Psoas muscle (tissue), 8 donors: ENCODE measurements around the gene CDCA5. TPM values are rescaled to one million over a fixed set of nuclear protein-coding genes. Genes with fewer than 3 reads are reported as not detected.
A peak's percentile ranks its signal among the peaks of the same experiment; 100 is the strongest.

Source experiments
- ATAC-seq, 4 donors: fragments of 200-7000 bp; cut with Tn5 transposase; one replicate each; pipeline ENCODE4 v1.9.1; 2020; ENCODE audit warnings: moderate library complexity in 3 of 4, mild to moderate bottlenecking in 2 of 4
- DNase-seq, 2 donors: peaks; one replicate each; pipeline ENCODE4 v3.0.0-alpha.2; 2020
- H3K27ac ChIP-seq: fragments of 200-600 bp; one replicate; pipeline ENCODE4 v1.8.0; 2022
- H3K27me3 ChIP-seq, 3 donors: fragments of 200-600 bp in 1 of 3; one replicate each; pipeline versions ENCODE4 v1.6.1 to v1.8.0; 2013 to 2022; ENCODE audit warnings: low read length in 2 of 3, mild to moderate bottlenecking in 2 of 3, moderate library complexity in 1 of 3; ENCODE audit not compliant: insufficient read depth in 3 of 3
- H3K36me3 ChIP-seq, 2 donors: fragments of 200-600 bp in 1 of 2; one replicate each; pipeline versions ENCODE4 v1.6.1 to v1.8.0; 2013 to 2022; ENCODE audit warnings: low read depth in 1 of 2, mild to moderate bottlenecking in 1 of 2, moderate library complexity in 1 of 2; ENCODE audit not compliant: insufficient read depth in 1 of 2
- H3K4me1 ChIP-seq: fragments of 200-600 bp; one replicate; pipeline ENCODE4 v1.8.0; 2022
- H3K4me3 ChIP-seq: fragments of 200-600 bp; one replicate; pipeline ENCODE4 v1.8.0; 2022; ENCODE audit warnings: mild to moderate bottlenecking
- H3K9me3 ChIP-seq: fragments of 200-600 bp; one replicate; pipeline ENCODE4 v1.8.0; 2022
- WGBS, 3 donors: extraction: QIAGEN DNeasy Blood & Tissue Kit; methylation state at CpG; one replicate each; pipeline versions ENCODE4 v1.1.6 to v1.1.7; 2013; 5-methylcytosine and 5-hydroxymethylcytosine counted together
- intact Hi-C, 2 donors: fragments of 100-400 bp; cut with DNase I; formaldehyde crosslinking; loops; one replicate each; pipeline versions ENCODE4 v1.11.0 to v1.14.2; 2022
- polyA plus RNA-seq, 3 donors: library from polyadenylated mRNA; stranded (reverse); fragments of 200-250 nt; gene quantifications; one replicate each; pipeline ENCODE4 v1.2.3, GENCODE V29; 2013
- total RNA-seq, 4 donors: library from RNA; stranded (reverse); fragmentation: NEBNext Ultra II Directional in 2 of 4; extraction: Animal tissue kit (Norgen Biotek cat#: 25700) in 2 of 4; gene quantifications; one replicate each; pipeline versions ENCODE4 v1.2.1 to v1.2.4, GENCODE V29; 2021 to 2023
- TF ChIP-seq, protein P1 (sequence below): fragments of 200-600 bp; IDR thresholded peaks from one replicate; pipeline ENCODE4 v1.8.0; 2022; ENCODE audit warnings: antibody characterized with exemption
- donor health status: healthy with polysubstance abuse.
- donor health status: DM: no; HTN: no; CAD: no; lungs with moderate emphysema.
- donor health status: Bipolar disorder and iron deficiency.
- donor health status: healthy.
- donor health status: DM: yes; HTN: yes; CAD: no.
- donor health status: DM: no; HTN: no; CAD: no.
- donor health status: DM: no; HTN: no; CAD: no.
- donor health status: DM: yes; HTN: yes; CAD: no.

The CDCA5 gene
- total and polyA plus RNA-seq, 7 donors, result 0.28 to 1.6 (median 0.92) TPM

DNA sequence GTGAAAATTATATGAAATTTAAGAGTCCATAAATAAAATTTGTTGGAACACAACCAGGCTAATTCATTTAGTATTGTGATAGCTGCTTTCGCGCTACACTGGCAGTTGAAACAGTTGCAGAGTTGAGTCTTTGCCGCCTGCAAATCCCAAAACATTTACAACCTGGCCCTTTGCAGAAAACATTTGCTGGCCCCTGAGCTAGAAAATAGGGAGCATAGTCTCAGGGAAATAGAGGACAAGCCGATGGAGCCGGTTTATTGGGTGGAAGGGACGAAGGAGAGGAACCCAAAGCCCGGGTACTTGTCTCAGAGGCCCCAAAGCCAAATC, 43.4 kb downstream of the CDCA5 start:
- H3K36me3 ChIP-seq, result peaks cover 6 to 54% of the 10 kb centered on the region in 2 donors
- H3K4me1 ChIP-seq, result peaks cover 26% of the 10 kb centered on the region
- ATAC-seq (peak in 1 of 4 donors; percentile 1), DNase-seq (no peak)
- WGBS, 3 donors, result 6 to 13% (median 8%) methylated on average over 7 of the region's 7 CpGs
- H3K4me3 ChIP-seq, result peak overlapping the region; percentile 95
- H3K27ac ChIP-seq, result peak overlapping the region; percentile 93
- H3K9me3 ChIP-seq, result no peaks in the 10 kb centered on the region
- intact Hi-C loops, result loop anchor here (5.0 kb wide), 1 partner anchor 42 kb away; the partner anchor contains the start of genes CDCA5 (in 2 of the 2) and ZFPL1 (in 2 of the 2)
- TF ChIP-seq, protein P1, sequence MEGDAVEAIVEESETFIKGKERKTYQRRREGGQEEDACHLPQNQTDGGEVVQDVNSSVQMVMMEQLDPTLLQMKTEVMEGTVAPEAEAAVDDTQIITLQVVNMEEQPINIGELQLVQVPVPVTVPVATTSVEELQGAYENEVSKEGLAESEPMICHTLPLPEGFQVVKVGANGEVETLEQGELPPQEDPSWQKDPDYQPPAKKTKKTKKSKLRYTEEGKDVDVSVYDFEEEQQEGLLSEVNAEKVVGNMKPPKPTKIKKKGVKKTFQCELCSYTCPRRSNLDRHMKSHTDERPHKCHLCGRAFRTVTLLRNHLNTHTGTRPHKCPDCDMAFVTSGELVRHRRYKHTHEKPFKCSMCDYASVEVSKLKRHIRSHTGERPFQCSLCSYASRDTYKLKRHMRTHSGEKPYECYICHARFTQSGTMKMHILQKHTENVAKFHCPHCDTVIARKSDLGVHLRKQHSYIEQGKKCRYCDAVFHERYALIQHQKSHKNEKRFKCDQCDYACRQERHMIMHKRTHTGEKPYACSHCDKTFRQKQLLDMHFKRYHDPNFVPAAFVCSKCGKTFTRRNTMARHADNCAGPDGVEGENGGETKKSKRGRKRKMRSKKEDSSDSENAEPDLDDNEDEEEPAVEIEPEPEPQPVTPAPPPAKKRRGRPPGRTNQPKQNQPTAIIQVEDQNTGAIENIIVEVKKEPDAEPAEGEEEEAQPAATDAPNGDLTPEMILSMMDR, result no peak
- H3K27me3 ChIP-seq, result no peaks in the 10 kb centered on the region

DNA sequence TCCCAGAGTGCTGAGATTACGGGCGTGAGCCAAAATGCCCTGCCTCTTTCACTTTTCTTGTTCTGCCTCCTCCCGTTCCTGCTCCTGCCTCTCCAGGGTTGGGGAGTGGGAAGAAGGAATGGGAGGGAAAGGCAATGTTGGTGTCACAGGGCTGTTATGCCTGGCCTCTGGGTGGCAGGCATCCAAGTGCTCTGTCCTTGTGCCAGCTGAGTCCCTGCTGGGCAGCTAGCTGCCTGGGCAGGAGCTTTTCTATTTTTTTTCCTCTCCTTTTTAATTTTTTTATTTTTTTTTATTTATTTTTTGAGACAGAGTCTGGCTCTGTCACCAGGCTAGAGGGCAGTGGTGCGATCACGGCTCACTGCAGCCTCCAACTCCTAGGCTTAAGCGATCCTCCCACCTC, 46.9 kb downstream of the CDCA5 start:
- H3K36me3 ChIP-seq, result peaks cover 9 to 78% of the 10 kb centered on the region in 2 donors
- ATAC-seq (no peak), DNase-seq (peak; percentile 44 to 65)
- TF ChIP-seq, protein P1, result no peak
- no peaks in the 10 kb centered on the region for H3K9me3 ChIP-seq
- H3K4me3 ChIP-seq, result no peak overlapping the region
- 72 to 80% (median 75%) methylated on average over 6 of the region's 6 CpGs for WGBS, 3 donors
- intact Hi-C loops, result no loop called here
- no peak overlapping the region for H3K27ac ChIP-seq
- no peaks in the 10 kb centered on the region for H3K27me3 ChIP-seq
- peaks cover 13% of the 10 kb centered on the region for H3K4me1 ChIP-seq

DNA sequence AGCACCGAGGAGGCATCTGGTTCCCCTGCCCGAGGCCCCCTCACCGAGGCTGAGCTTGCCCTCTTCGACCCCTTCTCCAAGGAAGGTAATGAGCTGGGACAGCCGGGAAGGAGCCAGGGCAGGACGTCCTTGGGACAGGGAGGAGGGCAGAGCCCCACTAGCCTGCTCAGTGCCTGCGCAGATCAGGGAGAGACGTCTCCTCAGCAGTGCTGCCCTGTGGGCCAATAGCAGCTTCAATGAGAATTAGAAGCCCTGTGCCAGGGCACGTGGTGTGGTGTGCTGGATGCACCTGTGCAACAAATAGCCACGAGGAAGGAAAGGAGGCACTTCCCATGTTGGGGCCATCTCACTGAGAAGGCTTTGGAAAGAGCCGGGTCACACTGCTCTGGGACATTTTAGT, 48.3 kb downstream of the CDCA5 start:
- TF ChIP-seq, protein P1, result no peak
- H3K36me3 ChIP-seq, result peaks cover 9 to 83% of the 10 kb centered on the region in 2 donors
- intact Hi-C loops, result no loop called here

DNA sequence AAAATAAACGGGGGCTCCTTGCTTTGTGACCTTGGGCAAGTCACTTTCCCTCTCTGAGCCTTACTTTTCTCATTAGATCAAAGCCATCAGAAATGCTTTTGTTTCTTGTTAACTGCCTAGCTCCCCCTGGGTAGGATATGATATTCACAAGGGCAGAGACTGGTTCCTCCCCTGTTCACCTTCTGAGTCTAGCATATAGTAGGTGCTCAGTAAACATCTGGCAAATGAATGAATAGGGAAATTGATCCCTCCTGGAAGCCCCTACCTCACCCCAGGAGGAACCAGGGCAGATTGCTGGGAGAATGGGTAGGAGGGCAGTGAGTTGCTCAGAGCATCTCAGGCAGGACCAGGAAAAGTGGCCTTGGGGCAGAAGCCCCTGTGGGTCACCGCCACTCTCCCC, 49.4 kb downstream of the CDCA5 start:
- ATAC-seq, result no peak
- H3K27me3 ChIP-seq, result no peaks in the 10 kb centered on the region
- H3K27ac ChIP-seq, result no peak overlapping the region
- TF ChIP-seq, protein P1, result no peak
- 90 to 96% (median 95%) methylated on average over 2 of the region's 2 CpGs for WGBS, 3 donors
- peaks cover 9 to 76% of the 10 kb centered on the region in 2 donors for H3K36me3 ChIP-seq
- no peak overlapping the region for H3K4me3 ChIP-seq
- DNase-seq, result no peak
- intact Hi-C loops, result no loop called here
- no peaks in the 10 kb centered on the region for H3K4me1 ChIP-seq
- no peaks in the 10 kb centered on the region for H3K9me3 ChIP-seq

More for the DNA sequence above, 48.3 kb downstream of the CDCA5 start:
- ATAC-seq (no peak), DNase-seq (no peak)
- H3K4me3 ChIP-seq, result no peak overlapping the region
- 72 to 79% (median 74%) methylated on average over 11 of the region's 11 CpGs for WGBS, 3 donors
- peaks cover 9% of the 10 kb centered on the region for H3K4me1 ChIP-seq
- no peaks in the 10 kb centered on the region for H3K27me3 ChIP-seq
- H3K27ac ChIP-seq, result no peak overlapping the region
- H3K9me3 ChIP-seq, result no peaks in the 10 kb centered on the region

DNA sequence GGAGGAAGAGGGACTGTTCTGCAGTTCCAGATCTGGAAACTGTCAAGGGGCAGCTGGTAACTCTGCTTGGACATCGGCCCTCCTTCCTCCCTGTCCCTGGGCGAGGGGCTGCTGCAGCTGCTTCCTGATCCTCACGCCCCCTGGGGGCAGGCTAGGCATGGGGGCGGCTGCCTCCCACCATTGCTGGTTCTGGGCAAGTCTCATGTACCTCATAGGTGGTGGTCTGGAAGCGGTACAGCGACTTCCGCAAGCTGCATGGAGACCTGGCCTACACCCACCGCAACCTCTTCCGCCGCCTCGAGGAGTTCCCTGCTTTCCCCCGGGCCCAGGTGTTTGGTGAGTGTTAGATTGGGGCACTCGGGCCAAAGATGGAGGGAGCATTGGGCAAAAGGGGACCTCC, 51.6 kb downstream of the CDCA5 start:
- H3K27ac ChIP-seq, result no peak overlapping the region
- H3K36me3 ChIP-seq, result peaks cover 3 to 56% of the 10 kb centered on the region in 2 donors
- TF ChIP-seq, protein P1, result no peak
- ATAC-seq (no peak), DNase-seq (no peak)
- H3K4me3 ChIP-seq, result no peak overlapping the region
- H3K9me3 ChIP-seq, result no peaks in the 10 kb centered on the region
- peaks cover 9% of the 10 kb centered on the region for H3K4me1 ChIP-seq
- 81 to 83% (median 82%) methylated on average over 12 to 13 of the region's 13 CpGs for WGBS, 3 donors
- no peaks in the 10 kb centered on the region for H3K27me3 ChIP-seq
- intact Hi-C loops, result no loop called here
